Neutrophil (primary cell): ENCODE measurements around the gene MSI2.

ENCODE experiments used
- H3K27ac ChIP-seq: fragments of 200-600 bp; sonication (generic); 2 replicates; pipeline ENCODE4 v1.5.1; 2016; ENCODE audit warnings: mild to moderate bottlenecking, moderate library complexity
- H3K27me3 ChIP-seq: fragments of 200-600 bp; sonication (generic); 2 replicates; pipeline ENCODE4 v1.6.0; 2016; ENCODE audit warnings: mild to moderate bottlenecking
- H3K36me3 ChIP-seq: fragments of 200-600 bp; sonication (generic); 2 replicates; pipeline ENCODE4 v1.5.1; 2017
- H3K4me1 ChIP-seq, 2 experiments: fragments of 200-600 bp in 1 of 2; sonication (generic) in 1 of 2; 1 replicate in 1 of 2; 2 replicates in 1 of 2; pipeline versions ENCODE4 v1.5.1 to v1.6.1; 2013 to 2016; ENCODE audit warnings: low read depth in 1 of 2, low read length in 1 of 2, mild to moderate bottlenecking in 1 of 2, moderate library complexity in 1 of 2; ENCODE audit not compliant: control insufficient read depth in 1 of 2, insufficient read depth in 1 of 2
- H3K4me3 ChIP-seq, 2 experiments: fragments of 200-600 bp in 1 of 2; sonication (generic) in 1 of 2; 1 replicate in 1 of 2; 2 replicates in 1 of 2; pipeline ENCODE4 v1.5.1; 2013 to 2016; ENCODE audit warnings: low read depth in 1 of 2, low read length in 1 of 2, mild to moderate bottlenecking in 1 of 2, moderate library complexity in 1 of 2
- H3K9me3 ChIP-seq: fragments of 200-600 bp; sonication (generic); 2 replicates; pipeline ENCODE4 v1.5.1; 2016
- TF ChIP-seq, protein P1 (sequence below): fragments of 200-600 bp; sonication (generic); IDR thresholded peaks from 2 replicates; pipeline ENCODE4 v1.5.1; 2016; ENCODE audit warnings: antibody characterized with exemption

Gene MSI2

DNA sequence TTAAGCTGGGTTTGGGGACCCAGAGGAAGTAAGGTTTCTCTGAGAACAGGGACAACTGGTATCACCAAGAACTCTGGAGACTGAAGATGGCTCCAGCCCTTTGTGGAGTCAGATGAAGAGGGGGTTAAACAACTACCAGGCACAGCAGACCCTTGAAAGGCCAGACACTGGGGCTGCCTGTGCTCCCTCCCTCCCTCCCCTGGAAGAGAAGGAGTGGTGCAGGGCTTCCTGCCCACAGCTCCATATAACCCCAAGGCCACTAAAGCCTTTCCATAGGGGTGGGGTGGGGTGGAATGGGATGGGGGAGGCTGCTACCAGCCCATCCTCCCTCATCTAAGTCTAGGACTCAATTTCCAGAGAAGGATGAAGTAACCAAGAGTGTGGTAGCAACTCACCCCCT is 422.1 kb downstream of the MSI2 start:
- no peaks in the 10 kb centered on the region for H3K4me1 ChIP-seq
- H3K9me3 ChIP-seq: no peaks in the 10 kb centered on the region
- no peaks in the 10 kb centered on the region for H3K36me3 ChIP-seq
- TF ChIP-seq, protein P1, sequence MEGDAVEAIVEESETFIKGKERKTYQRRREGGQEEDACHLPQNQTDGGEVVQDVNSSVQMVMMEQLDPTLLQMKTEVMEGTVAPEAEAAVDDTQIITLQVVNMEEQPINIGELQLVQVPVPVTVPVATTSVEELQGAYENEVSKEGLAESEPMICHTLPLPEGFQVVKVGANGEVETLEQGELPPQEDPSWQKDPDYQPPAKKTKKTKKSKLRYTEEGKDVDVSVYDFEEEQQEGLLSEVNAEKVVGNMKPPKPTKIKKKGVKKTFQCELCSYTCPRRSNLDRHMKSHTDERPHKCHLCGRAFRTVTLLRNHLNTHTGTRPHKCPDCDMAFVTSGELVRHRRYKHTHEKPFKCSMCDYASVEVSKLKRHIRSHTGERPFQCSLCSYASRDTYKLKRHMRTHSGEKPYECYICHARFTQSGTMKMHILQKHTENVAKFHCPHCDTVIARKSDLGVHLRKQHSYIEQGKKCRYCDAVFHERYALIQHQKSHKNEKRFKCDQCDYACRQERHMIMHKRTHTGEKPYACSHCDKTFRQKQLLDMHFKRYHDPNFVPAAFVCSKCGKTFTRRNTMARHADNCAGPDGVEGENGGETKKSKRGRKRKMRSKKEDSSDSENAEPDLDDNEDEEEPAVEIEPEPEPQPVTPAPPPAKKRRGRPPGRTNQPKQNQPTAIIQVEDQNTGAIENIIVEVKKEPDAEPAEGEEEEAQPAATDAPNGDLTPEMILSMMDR: no peak
- no peaks in the 10 kb centered on the region for H3K27me3 ChIP-seq
- no peak overlapping the region for H3K27ac ChIP-seq
- no peak overlapping the region for H3K4me3 ChIP-seq

DNA sequence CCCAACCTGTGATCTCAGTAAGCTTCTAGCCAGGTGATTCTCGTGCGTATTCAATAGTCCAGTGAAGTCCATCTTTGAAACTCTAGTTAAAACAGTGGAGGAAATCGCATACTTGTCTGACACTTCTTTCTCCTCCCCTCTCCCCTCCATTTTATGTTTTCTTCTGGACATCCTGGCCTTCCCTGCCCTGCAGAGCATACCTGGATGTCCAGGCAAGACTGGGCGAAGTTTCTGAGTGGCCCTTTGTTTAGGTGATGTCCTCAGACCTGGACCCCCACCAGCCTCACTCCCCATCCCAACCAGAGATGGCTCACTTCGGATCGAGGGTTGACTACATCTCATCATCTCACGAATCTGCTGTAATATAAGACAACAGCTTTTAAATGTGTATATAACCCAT is 423.0 kb downstream of the MSI2 start:
- no peak overlapping the region for H3K27ac ChIP-seq
- H3K9me3 ChIP-seq: no peaks in the 10 kb centered on the region
- H3K27me3 ChIP-seq: no peaks in the 10 kb centered on the region
- TF ChIP-seq, protein P1: no peak
- H3K4me1 ChIP-seq: no peaks in the 10 kb centered on the region
- no peak overlapping the region for H3K4me3 ChIP-seq
- no peaks in the 10 kb centered on the region for H3K36me3 ChIP-seq

DNA sequence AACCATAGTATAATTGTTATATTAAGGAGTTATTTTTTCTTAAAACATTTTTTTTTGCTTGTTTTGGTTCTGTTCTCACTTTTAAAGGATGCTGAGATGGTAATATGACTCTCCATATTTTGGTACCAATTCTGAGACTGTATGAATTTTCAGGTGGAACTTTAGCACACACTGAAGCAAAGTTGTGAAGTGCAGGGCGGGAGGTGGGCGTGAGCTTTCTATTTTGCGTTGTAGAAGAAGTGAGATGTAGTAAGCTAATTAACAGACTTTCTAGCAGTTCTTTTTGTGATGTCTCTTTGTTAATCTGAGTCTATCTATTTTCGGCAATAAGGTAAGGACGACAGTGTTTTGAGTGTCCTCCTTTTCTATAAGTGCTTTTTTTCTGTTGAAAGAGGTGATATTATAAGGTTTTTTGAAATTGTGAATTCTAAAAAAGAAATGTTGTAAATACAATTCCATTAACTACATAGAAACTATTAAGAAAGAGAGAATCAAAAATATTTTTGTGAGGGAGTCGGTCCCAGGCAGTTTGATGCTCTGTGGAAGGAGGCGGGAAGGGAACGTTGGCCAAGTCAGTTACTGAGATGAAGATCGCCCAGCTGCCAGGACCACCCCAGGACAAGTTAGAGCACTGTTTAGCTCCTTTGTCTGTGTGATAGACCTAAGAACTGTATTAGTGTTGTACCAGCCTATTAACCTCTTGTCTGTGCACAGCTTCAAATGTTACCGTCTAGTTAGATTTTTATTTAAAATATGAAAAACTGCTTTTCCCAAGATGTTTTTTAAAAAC is 423.8 kb downstream of the MSI2 start:
- no peaks in the 10 kb centered on the region for H3K36me3 ChIP-seq
- no peaks in the 10 kb centered on the region for H3K4me1 ChIP-seq
- no peaks in the 10 kb centered on the region for H3K9me3 ChIP-seq
- H3K27me3 ChIP-seq: no peaks in the 10 kb centered on the region
- no peak overlapping the region for H3K4me3 ChIP-seq
- H3K27ac ChIP-seq: no peak overlapping the region
- TF ChIP-seq, protein P1: no peak

DNA sequence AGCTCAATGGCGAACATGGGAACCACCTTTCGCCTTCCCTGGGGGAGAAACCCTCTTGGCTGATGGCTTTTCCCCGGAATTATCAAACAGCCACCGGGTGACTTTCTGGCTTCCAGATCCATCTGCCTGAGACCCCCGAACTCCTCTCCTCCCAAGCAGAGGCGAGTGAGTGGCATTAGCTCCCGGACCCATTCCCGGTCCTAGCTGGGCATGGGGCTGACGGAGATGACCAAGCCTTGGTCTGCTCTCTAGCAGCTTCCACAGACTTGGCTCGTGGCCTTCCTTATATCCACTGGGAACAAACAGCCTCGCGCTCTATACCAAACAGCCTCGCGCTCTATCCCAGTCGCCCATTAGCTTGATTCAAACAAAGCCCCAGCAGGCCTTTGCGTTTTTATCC is 426.4 kb downstream of the MSI2 start:
- no peaks in the 10 kb centered on the region for H3K4me1 ChIP-seq
- H3K9me3 ChIP-seq: no peaks in the 10 kb centered on the region
- TF ChIP-seq, protein P1: no peak
- H3K27ac ChIP-seq: no peak overlapping the region
- H3K4me3 ChIP-seq: no peak overlapping the region
- H3K27me3 ChIP-seq: no peaks in the 10 kb centered on the region
- no peaks in the 10 kb centered on the region for H3K36me3 ChIP-seq

DNA sequence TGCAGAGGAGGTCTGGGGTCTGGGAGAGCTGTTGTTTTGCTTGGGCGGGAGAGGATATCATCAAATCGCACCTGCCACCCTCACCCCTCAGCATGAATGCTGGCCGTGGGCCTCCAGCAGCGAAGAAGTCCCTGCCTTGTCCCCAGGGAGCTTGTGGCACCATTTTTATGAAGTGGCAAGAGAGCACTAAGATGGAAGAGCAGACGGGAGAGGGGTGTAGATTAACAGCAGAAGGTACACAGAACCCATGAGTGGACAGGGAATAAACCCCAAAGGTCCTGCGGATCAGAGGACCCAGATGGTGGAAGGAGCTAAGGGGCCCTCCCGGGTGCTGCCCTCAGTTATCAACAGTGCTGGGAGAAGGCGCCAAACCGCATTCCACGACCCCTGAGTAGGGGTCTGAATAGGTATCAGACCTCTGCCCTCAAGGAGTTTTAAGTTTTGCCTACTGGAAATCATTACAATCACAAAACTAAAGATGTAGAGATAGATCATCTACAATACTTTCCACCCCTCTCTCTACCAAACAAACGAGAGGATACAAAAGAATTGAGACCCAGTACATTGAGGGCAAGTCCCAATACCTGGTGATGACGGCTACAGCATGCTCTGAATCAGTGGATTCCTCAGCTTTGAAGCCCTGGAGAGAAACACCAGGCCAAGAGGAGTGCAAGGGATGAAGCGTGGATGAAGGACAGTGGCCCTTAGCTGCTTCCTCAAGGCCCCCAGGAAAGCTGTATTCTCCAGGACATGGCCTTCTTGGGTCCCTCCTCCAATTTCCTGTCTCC is 428.6 kb downstream of the MSI2 start:
- no peaks in the 10 kb centered on the region for H3K36me3 ChIP-seq
- no peaks in the 10 kb centered on the region for H3K4me1 ChIP-seq
- H3K9me3 ChIP-seq: no peaks in the 10 kb centered on the region
- TF ChIP-seq, protein P1: no peak
- no peaks in the 10 kb centered on the region for H3K27me3 ChIP-seq
- H3K4me3 ChIP-seq: no peak overlapping the region
- no peak overlapping the region for H3K27ac ChIP-seq
